GM19240 (cell line): ENCODE results near the gene SLC17A9.

Source experiments
- DNase-seq: peaks from one replicate; pipeline ENCODE4 v3.0.0; 2011; ENCODE audit warnings: low spot score; ENCODE audit not compliant: insufficient read length

Gene SLC17A9

GRCh38 chr20:62980970-62981369 lies 28.5 kb downstream of the SLC17A9 start:
- DNase-seq = no peak

GRCh38 chr20:62982124-62983075 lies 29.9 kb downstream of the SLC17A9 start:
- no peak for DNase-seq

- no peak for DNase-seq
Observed at GRCh38 chr20:62983210-62983609, 30.7 kb downstream of the SLC17A9 start.

- no peak for DNase-seq
Observed at GRCh38 chr20:62984666-62985443, 32.3 kb downstream of the SLC17A9 start.

- DNase-seq = no peak
Observed at GRCh38 chr20:62985444-62985778, 32.9 kb downstream of the SLC17A9 start.

GRCh38 chr20:62986257-62986800 lies 33.8 kb downstream of the SLC17A9 start:
- DNase-seq = no peak

GRCh38 chr20:62987114-62987513 lies 34.6 kb downstream of the SLC17A9 start:
- DNase-seq = no peak

- no peak for DNase-seq
Observed at GRCh38 chr20:62989201-62989601, 36.7 kb downstream of the SLC17A9 start.

GRCh38 chr20:62990306-62990825 lies 37.9 kb downstream of the SLC17A9 start:
- no peak for DNase-seq

GRCh38 chr20:62991196-62991807 lies 38.8 kb downstream of the SLC17A9 start:
- DNase-seq = no peak

- no peak for DNase-seq
Observed at GRCh38 chr20:62991863-62992262, 39.4 kb downstream of the SLC17A9 start.

- DNase-seq = no peak
Observed at GRCh38 chr20:62993856-62994494, 41.5 kb downstream of the SLC17A9 start.

- DNase-seq = no peak
Observed at GRCh38 chr20:62994869-62995281, 42.4 kb downstream of the SLC17A9 start.

- DNase-seq = no peak
Observed at GRCh38 chr20:62995481-62995880, 43.0 kb downstream of the SLC17A9 start.

GRCh38 chr20:62995898-62996595 lies 43.5 kb downstream of the SLC17A9 start:
- no peak for DNase-seq

- no peak for DNase-seq
Observed at GRCh38 chr20:62996596-62996982, 44.1 kb downstream of the SLC17A9 start.

GRCh38 chr20:62997417-62998035 lies 45.0 kb downstream of the SLC17A9 start:
- DNase-seq = no peak

- DNase-seq = no peak
Observed at GRCh38 chr20:62998449-62998848, 45.9 kb downstream of the SLC17A9 start.

GRCh38 chr20:62999580-62999979 lies 47.1 kb downstream of the SLC17A9 start:
- no peak for DNase-seq

GRCh38 chr20:63000036-63000435 lies 47.5 kb downstream of the SLC17A9 start:
- no peak for DNase-seq
